ENCODE measurements around the gene TENT4A.

- no peak for TF ChIP-seq POLR2AphosphoS5 (IDR thresholded peaks at IDR 0.05)
- no peak for TF ChIP-seq CTCF (IDR thresholded peaks at IDR 0.05)
Observed at GRCh38 chr5:6734781-6735180, 21.5 kb downstream of the TENT4A start.
